Esophagus squamous epithelium (tissue), 4 donors: ENCODE measurements around the gene ACP7.

Source experiments
- POLR2A ChIP-seq, 4 donors: fragments of 450-650 bp; IDR thresholded peaks; one replicate each; pipeline ENCODE4 v1.6.1; 2017; ENCODE audit warnings: antibody characterized with exemption in 4 of 4, mild to moderate bottlenecking in 4 of 4, moderate library complexity in 3 of 4
- TF ChIP-seq, protein P1 (sequence below), 6 experiments: fragments of 450-650 bp in 4 of 6; fragments of 200-600 bp in 2 of 6; sonication (generic) in 2 of 6; IDR thresholded peaks; one replicate each; pipeline ENCODE4 v1.5.1; 2016 to 2019; ENCODE audit warnings: antibody characterized with exemption in 6 of 6, mild to moderate bottlenecking in 4 of 6, moderate library complexity in 4 of 6

DNA sequence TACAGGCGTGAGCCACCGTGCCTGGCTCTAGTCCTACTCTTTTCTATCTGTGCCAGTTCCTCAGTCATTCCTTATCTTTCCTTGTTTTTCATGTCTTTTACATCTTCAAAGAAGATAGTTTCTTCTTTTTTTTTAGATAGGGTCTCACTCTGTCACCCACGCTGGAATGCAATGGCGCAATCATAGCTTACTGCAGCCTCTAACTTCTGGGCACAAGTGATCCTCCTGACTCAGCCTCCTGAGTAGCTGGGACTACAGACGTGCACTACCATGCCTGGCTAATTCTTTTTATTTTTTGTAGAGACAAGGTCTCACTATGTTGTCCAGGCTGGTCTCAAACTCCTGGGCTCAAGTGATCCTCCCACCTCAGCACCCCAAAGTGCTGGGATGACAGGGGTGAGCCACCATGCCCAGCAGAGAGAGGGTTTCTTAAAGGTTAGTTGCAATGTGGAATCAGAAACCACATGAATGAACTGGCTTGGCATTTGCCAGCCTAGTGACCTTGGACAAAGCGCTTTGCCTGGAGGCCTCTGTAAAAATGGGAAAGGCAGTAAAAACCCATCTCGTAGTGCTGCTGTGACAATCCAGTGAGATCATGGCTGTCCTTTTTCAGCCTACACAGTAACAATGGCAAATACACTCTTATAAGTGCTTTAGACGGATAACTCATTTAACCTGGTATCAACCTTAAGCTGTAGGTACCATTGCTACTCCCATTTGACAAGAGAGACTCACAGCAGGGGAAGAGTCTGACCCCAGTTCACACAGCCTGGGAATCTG lies 3.9 kb downstream of the ACP7 start:
- TF ChIP-seq POLR2A (IDR thresholded peaks at IDR 0.05) = no peak
- TF ChIP-seq, protein P1, sequence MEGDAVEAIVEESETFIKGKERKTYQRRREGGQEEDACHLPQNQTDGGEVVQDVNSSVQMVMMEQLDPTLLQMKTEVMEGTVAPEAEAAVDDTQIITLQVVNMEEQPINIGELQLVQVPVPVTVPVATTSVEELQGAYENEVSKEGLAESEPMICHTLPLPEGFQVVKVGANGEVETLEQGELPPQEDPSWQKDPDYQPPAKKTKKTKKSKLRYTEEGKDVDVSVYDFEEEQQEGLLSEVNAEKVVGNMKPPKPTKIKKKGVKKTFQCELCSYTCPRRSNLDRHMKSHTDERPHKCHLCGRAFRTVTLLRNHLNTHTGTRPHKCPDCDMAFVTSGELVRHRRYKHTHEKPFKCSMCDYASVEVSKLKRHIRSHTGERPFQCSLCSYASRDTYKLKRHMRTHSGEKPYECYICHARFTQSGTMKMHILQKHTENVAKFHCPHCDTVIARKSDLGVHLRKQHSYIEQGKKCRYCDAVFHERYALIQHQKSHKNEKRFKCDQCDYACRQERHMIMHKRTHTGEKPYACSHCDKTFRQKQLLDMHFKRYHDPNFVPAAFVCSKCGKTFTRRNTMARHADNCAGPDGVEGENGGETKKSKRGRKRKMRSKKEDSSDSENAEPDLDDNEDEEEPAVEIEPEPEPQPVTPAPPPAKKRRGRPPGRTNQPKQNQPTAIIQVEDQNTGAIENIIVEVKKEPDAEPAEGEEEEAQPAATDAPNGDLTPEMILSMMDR (IDR thresholded peaks at IDR 0.05) = no peak
